A549 (cell line): ENCODE results near the gene SEMA5B. TPM values are rescaled to one million over a fixed set of nuclear protein-coding genes. Genes with fewer than 3 reads are reported as not detected.
A peak's percentile ranks its signal among the peaks of the same experiment; 100 is the strongest.

Source experiments
- ATAC-seq, 2 experiments: fragments of 200-7000 bp in 1 of 2; fragments of >200 bp in 1 of 2; cut with Nextera tagmentation in 1 of 2; cut with Tn5 transposase in 1 of 2; 3 replicates each; pipeline versions ENCODE4 v1.8.0 to v1.9.1; 2018 to 2020; ENCODE audit warnings: mild to moderate bottlenecking in 1 of 2, moderate library complexity in 1 of 2
- CTCF ChIA-PET: fragments of 300-600 bp; sonication (Branson Sonifier 250); formaldehyde crosslinking; extraction: SDS; loops from one replicate; lab custom pipeline; 2021; ENCODE audit warnings: antibody characterized with exemption, inconsistent platforms; lab: Yijun Ruan, JAX
- POLR2A ChIA-PET: fragments of 350-600 bp; formaldehyde crosslinking; extraction: SDS; loops from one replicate; lab custom pipeline; 2021; ENCODE audit warnings: antibody characterized with exemption, inconsistent platforms; lab: Yijun Ruan, JAX
- DNase-seq, 2 experiments: peaks; one replicate each; pipeline versions ENCODE4 v3.0.0 to v3.0.0-alpha.2; 2011 to 2016; ENCODE audit warnings: low read depth in 1 of 2, low spot score in 1 of 2
- FAIRE-seq: peaks from 2 replicates; lab custom pipeline; 2011; peaks lifted over from hg19 to GRCh38; lab: Jason Lieb, UNC
- H3K27ac ChIP-seq, 2 experiments: fragments of >200 bp; sonication (Bioruptor Twin); formaldehyde crosslinking; 3 replicates each; pipeline ENCODE4 v1.5.1; 2016 to 2017
- H3K4me1 ChIP-seq: fragments of >200 bp; sonication (Bioruptor Twin); formaldehyde crosslinking; 3 replicates; pipeline ENCODE4 v1.6.1; 2016
- H3K4me2 ChIP-seq: fragments of >200 bp; sonication (Bioruptor Twin); formaldehyde crosslinking; 3 replicates; pipeline ENCODE4 v1.6.1; 2016
- H3K4me3 ChIP-seq: fragments of >200 bp; sonication (Bioruptor Twin); formaldehyde crosslinking; 3 replicates; pipeline ENCODE4 v1.5.1; 2016
- H3K9me3 ChIP-seq: fragments of >200 bp; sonication (Bioruptor Twin); formaldehyde crosslinking; 3 replicates; pipeline ENCODE4 v1.6.1; 2016
- CBX2 ChIP-seq: fragments of 200-600 bp; sonication (generic); IDR thresholded peaks from 2 replicates; pipeline ENCODE4 v1.6.1; 2016; ENCODE audit warnings: low read depth, mild to moderate bottlenecking, borderline replicate concordance
- CBX8 ChIP-seq: fragments of 200-600 bp; sonication (generic); IDR thresholded peaks from 2 replicates; pipeline ENCODE4 v1.6.1; 2016
- CHD2 ChIP-seq: fragments of 150-350 bp; IDR thresholded peaks from 2 replicates; pipeline ENCODE4 v1.6.1; 2014; ENCODE audit warnings: low read length; ENCODE audit not compliant: partially characterized antibody
- FOSL2 ChIP-seq, 2 experiments: fragments of 450-650 bp in 1 of 2; fragments of >200 bp in 1 of 2; sonication (Bioruptor Twin) in 1 of 2; formaldehyde crosslinking; IDR thresholded peaks; 2 replicates each; pipeline versions ENCODE4 v1.5.0 to v1.6.1; 2016 to 2020; ENCODE audit warnings: mild to moderate bottlenecking in 1 of 2, moderate library complexity in 1 of 2
- HDAC2 ChIP-seq: fragments of 200-600 bp; sonication (generic); IDR thresholded peaks from 2 replicates; pipeline ENCODE4 v1.6.1; 2016
- HOXB5 ChIP-seq: fragments of 250-450 bp; sonication (Bioruptor Pico); IDR thresholded peaks from 2 replicates; pipeline ENCODE4 v1.5.0; 2020; ENCODE audit warnings: mild to moderate bottlenecking, moderate library complexity
- JUNB ChIP-seq: fragments of >200 bp; sonication (Bioruptor Twin); formaldehyde crosslinking; IDR thresholded peaks from 2 replicates; pipeline ENCODE4 v1.6.1; 2016
- NFE2L2 ChIP-seq: fragments of 150-350 bp; conservative IDR thresholded peaks from 2 replicates; pipeline ENCODE4 v1.6.1; 2014; ENCODE audit warnings: low read length
- RAD21 ChIP-seq, 2 experiments: fragments of >200 bp in 1 of 2; sonication (Bioruptor Twin) in 1 of 2; formaldehyde crosslinking in 1 of 2; IDR thresholded peaks in 1 of 2; conservative IDR thresholded peaks in 1 of 2; 2 replicates in 1 of 2; 3 replicates in 1 of 2; pipeline ENCODE4 v1.6.1; 2012 to 2018; ENCODE audit warnings: inconsistent platforms in 1 of 2
- ZNF302 ChIP-seq: fragments of 250-450 bp; sonication (Bioruptor Pico); IDR thresholded peaks from 2 replicates; pipeline ENCODE4 v1.9.0; 2021; ENCODE audit warnings: inconsistent platforms, mild to moderate bottlenecking, moderate library complexity
- WGBS: methylation state at CpG from one replicate; pipeline ENCODE4 v1.1.6; 2017; ENCODE audit errors: missing lambda C conversion rate; 5-methylcytosine and 5-hydroxymethylcytosine counted together
- polyA plus RNA-seq, 4 experiments: library from polyadenylated mRNA; depleted of rRNA in 3 of 4; stranded (reverse); fragments of >200 nt; fragmentation: RNase III in 1 of 4; extraction: RNeasy Plus Mini Kit Qiagen cat#74134 plus additional on column Dnase treatment in 1 of 4; gene quantifications; 2 replicates in 3 of 4; 3 replicates in 1 of 4; pipeline ENCODE4 v1.2.3, GENCODE V29; 2011 to 2017
- TF ChIP-seq, protein P1 (sequence below): IDR thresholded peaks from 2 replicates; pipeline ENCODE4 v1.6.1; 2012
- TF ChIP-seq, protein P2 (sequence below): fragments of >200 bp; sonication (Bioruptor Twin); formaldehyde crosslinking; IDR thresholded peaks from 2 replicates; pipeline ENCODE4 v1.6.1; 2016
- TF ChIP-seq, protein P3 (sequence below): fragments of >200 bp; sonication (Bioruptor Twin); formaldehyde crosslinking; IDR thresholded peaks from 3 replicates; pipeline ENCODE4 v1.6.1; 2016
- TF ChIP-seq, protein P4 (sequence below): fragments of 250-450 bp; sonication (Bioruptor Pico); IDR thresholded peaks from 2 replicates; pipeline ENCODE4 v1.5.0; 2020; ENCODE audit warnings: low read depth, mild to moderate bottlenecking, moderate library complexity

Gene SEMA5B
- polyA plus RNA-seq, 2 of the 4 experiments (the other 2 are of a cell fraction), result 0.03 TPM; not detected in 1

DNA sequence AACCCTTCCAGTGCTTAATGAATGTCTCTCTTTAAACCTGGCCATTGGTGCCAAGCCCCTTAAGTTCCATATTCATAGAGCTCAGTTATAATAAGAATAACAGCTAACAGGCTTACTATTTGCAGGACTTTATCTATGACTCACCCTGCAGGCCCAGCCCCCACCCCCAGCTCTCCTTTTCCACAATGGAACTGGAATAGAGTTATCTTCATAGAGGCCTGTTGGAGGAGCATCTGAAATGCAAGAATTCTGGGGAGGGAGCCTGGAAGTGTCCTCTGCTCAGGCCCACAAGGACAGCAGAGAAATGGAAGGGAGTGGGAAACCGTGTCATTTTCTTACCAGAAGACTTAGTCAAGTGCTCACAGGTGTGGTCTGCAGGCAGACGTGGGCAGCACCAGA lies 52.8 kb downstream of the SEMA5B start:
- H3K4me2 ChIP-seq, result 0 out of 3 replicates have a peak overlapping the region, but pooled peaks have one; percentile 10
- no peak overlapping the region for H3K4me3 ChIP-seq
- no peaks in the 10 kb centered on the region for H3K9me3 ChIP-seq
- no peak for ATAC-seq
- no peak overlapping the region for H3K27ac ChIP-seq
- FAIRE-seq, result no peak
- WGBS, result 14% methylated on average over 2 of the region's 2 CpGs
- ChIA-PET CTCF (interaction anchor here (0.5 to 1.4 kb wide), 3 partner anchors 9 to 554 kb away, joined by 3 to 5 read pairs (median 3); no protein-coding TSS in a partner anchor), POLR2A (no interaction called here)
- DNase-seq, result no peak
- no peak for TF ChIP-seq ZNF302 (CRISPR knock-in tag)
- TF ChIP-seq FOSL2 (IDR thresholded peaks at IDR 0.05), result no peak
- TF ChIP-seq FOSL2 (CRISPR knock-in tag; IDR thresholded peaks at IDR 0.05), result 0 out of 2 replicates have a peak, but pooled peaks have one; percentile 23
- TF ChIP-seq, all 56 proteins: peak for 1
- H3K4me1 ChIP-seq, result no peaks in the 10 kb centered on the region

DNA sequence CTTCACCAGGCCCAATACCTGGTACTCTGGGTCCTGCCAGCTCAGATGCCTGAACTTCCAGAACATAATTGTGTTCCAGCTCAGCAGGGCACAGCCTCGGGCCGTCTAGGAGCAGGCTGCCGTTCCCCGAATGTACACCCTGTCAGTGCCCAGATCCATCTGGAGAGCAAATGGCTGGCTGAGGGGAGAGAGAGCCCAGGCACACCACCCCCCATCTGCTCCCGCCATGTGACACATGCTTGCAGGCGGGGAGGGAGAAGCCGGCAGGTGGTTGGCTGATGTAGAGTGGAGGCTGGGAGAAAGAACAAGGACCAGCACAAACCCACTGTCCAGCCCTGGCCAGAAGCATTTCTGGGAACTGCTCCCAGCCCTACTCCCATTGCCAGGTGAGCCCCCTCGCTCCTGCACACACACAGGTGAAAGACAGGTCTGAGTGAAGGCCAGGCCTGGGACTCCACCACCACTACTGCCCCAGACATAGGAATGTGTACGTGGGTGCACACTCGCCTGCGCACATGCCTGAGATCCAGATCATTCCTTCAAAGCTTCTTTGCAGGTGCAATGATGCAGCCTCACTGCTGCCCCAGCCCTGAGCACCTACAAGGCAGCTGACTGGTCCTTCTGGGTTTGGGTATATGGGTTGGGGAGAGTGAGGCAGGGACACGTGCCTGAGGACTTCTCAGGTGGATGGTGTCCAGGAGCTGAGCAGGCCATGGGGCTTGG lies 53.5 kb downstream of the SEMA5B start:
- H3K9me3 ChIP-seq, result no peaks in the 10 kb centered on the region
- 65% methylated on average over 9 of the region's 12 CpGs for WGBS
- TF ChIP-seq JUNB (no peak), ZNF302 (CRISPR knock-in tag) (no peak), FOSL2 (IDR thresholded peaks at IDR 0.05) (no peak), FOSL2 (CRISPR knock-in tag; IDR thresholded peaks at IDR 0.05) (no peak)
- TF ChIP-seq, protein P1, sequence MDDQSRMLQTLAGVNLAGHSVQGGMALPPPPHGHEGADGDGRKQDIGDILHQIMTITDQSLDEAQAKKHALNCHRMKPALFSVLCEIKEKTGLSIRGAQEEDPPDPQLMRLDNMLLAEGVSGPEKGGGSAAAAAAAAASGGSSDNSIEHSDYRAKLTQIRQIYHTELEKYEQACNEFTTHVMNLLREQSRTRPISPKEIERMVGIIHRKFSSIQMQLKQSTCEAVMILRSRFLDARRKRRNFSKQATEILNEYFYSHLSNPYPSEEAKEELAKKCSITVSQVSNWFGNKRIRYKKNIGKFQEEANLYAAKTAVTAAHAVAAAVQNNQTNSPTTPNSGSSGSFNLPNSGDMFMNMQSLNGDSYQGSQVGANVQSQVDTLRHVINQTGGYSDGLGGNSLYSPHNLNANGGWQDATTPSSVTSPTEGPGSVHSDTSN, result no peak
- TF ChIP-seq, protein P2, sequence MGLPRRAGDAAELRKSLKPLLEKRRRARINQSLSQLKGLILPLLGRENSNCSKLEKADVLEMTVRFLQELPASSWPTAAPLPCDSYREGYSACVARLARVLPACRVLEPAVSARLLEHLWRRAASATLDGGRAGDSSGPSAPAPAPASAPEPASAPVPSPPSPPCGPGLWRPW, result no peak
- TF ChIP-seq, protein P3, sequence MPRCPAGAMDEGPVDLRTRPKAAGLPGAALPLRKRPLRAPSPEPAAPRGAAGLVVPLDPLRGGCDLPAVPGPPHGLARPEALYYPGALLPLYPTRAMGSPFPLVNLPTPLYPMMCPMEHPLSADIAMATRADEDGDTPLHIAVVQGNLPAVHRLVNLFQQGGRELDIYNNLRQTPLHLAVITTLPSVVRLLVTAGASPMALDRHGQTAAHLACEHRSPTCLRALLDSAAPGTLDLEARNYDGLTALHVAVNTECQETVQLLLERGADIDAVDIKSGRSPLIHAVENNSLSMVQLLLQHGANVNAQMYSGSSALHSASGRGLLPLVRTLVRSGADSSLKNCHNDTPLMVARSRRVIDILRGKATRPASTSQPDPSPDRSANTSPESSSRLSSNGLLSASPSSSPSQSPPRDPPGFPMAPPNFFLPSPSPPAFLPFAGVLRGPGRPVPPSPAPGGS, result no peak
- ATAC-seq (no peak), DNase-seq (no peak), FAIRE-seq (no peak)
- H3K4me3 ChIP-seq, result no peak overlapping the region
- H3K4me1 ChIP-seq, result no peaks in the 10 kb centered on the region
- H3K27ac ChIP-seq, result no peak overlapping the region
- H3K4me2 ChIP-seq, result 0 out of 3 replicates have a peak overlapping the region, but pooled peaks have one; percentile 10
- CTCF ChIA-PET, result interaction anchor here (0.5 to 1.4 kb wide), 4 partner anchors 8 to 553 kb away, joined by 3 to 5 read pairs (median 3); no protein-coding TSS in a partner anchor
- POLR2A ChIA-PET, result no interaction called here

DNA sequence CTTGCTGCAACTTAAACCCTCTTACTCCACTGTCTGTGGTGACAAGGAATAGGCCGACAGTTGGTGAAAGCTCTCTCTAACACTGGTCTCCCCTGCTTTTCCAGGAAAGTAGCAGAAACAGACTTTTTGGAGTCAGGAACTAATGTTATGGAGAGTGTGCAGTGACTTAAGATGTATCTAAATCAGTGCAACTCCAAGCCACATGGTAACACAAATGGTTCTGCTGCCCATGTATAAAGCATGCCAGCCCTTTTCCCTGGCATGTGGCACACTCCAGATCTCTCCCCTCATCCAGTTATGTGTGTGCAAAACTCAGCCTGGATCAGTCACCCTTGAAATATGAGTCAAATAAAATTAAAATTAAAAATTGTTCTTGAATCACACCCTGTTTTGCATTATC lies 55.4 kb downstream of the SEMA5B start:
- H3K9me3 ChIP-seq, result no peaks in the 10 kb centered on the region
- FAIRE-seq, result no peak
- no peaks in the 10 kb centered on the region for H3K4me1 ChIP-seq
- POLR2A ChIA-PET, result no interaction called here
- ATAC-seq, result no peak
- no peak overlapping the region for H3K4me2 ChIP-seq
- no peak overlapping the region for H3K4me3 ChIP-seq
- H3K27ac ChIP-seq, result no peak overlapping the region
- CTCF ChIA-PET, result interaction anchor here (0.6 kb wide), 2 partner anchors 38 to 811 kb away, joined by 3 read pairs; no protein-coding TSS in a partner anchor
- DNase-seq, result no peak
- WGBS, result 82% methylated on average over 1 of the region's 1 CpG
- TF ChIP-seq HOXB5 (CRISPR knock-in tag) (no peak), CHD2 (no peak), CBX8 (no peak), NFE2L2 (no peak), RAD21 (conservative IDR thresholded peaks at IDR 0.05 in 1 of 2, IDR thresholded peaks at IDR 0.05 in 1 of 2) (no peak), CBX2 (no peak), HDAC2 (no peak)
- TF ChIP-seq, protein P4, sequence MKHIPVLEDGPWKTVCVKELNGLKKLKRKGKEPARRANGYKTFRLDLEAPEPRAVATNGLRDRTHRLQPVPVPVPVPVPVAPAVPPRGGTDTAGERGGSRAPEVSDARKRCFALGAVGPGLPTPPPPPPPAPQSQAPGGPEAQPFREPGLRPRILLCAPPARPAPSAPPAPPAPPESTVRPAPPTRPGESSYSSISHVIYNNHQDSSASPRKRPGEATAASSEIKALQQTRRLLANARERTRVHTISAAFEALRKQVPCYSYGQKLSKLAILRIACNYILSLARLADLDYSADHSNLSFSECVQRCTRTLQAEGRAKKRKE (CRISPR knock-in tag), result no peak
- TF ChIP-seq, all 56 proteins: peak for 0
